Hepatocyte (in vitro differentiated cells): ENCODE data around the gene MGLL. TPM values are rescaled to one million over a fixed set of nuclear protein-coding genes. Genes with fewer than 3 reads are reported as not detected.

Source experiments
- DNase-seq: peaks from one replicate; pipeline ENCODE4 v3.0.0-alpha.2; 2016; ENCODE audit warnings: low spot score
- H2AFZ ChIP-seq: fragments of 200-600 bp; sonication (generic); 2 replicates; pipeline ENCODE4 v1.6.0; 2016; ENCODE audit warnings: antibody characterized with exemption, mild to moderate bottlenecking
- H3K27ac ChIP-seq: fragments of 200-600 bp; sonication (generic); 2 replicates; pipeline ENCODE4 v1.5.1; 2016; ENCODE audit warnings: mild to moderate bottlenecking
- H3K27me3 ChIP-seq: fragments of 200-600 bp; sonication (generic); 2 replicates; pipeline ENCODE4 v1.6.1; 2016
- H3K36me3 ChIP-seq: fragments of 200-600 bp; sonication (generic); replicated peaks from 2 replicates; pipeline ENCODE4 v1.5.1; 2016; ENCODE audit warnings: low read depth; ENCODE audit not compliant: insufficient read depth
- H3K4me1 ChIP-seq: fragments of 200-600 bp; sonication (generic); 2 replicates; pipeline ENCODE4 v1.5.1; 2016; ENCODE audit warnings: mild to moderate bottlenecking, moderate library complexity; ENCODE audit not compliant: insufficient read depth
- H3K4me2 ChIP-seq: fragments of 200-600 bp; sonication (generic); 2 replicates; pipeline ENCODE4 v1.6.0; 2016
- H3K4me3 ChIP-seq: fragments of 200-600 bp; sonication (generic); 2 replicates; pipeline ENCODE4 v1.5.1; 2016; ENCODE audit warnings: mild to moderate bottlenecking
- H3K79me2 ChIP-seq: fragments of 200-600 bp; sonication (generic); 2 replicates; pipeline ENCODE4 v1.6.0; 2017; ENCODE audit warnings: mild to moderate bottlenecking
- H3K9me2 ChIP-seq: fragments of 200-600 bp; sonication (generic); replicated peaks from 2 replicates; pipeline ENCODE4 v1.6.0; 2017; ENCODE audit warnings: mild to moderate bottlenecking; ENCODE audit not compliant: insufficient read depth
- H3K9me3 ChIP-seq: fragments of 200-600 bp; sonication (generic); 2 replicates; pipeline ENCODE4 v1.5.1; 2016; ENCODE audit warnings: low read depth, mild to moderate bottlenecking
- H4K20me1 ChIP-seq: fragments of 200-600 bp; sonication (generic); 2 replicates; pipeline ENCODE4 v1.6.0; 2016; ENCODE audit warnings: mild to moderate bottlenecking; ENCODE audit not compliant: insufficient read depth, poor library complexity, severe bottlenecking
- CTCF ChIP-seq: fragments of 200-600 bp; sonication (generic); IDR thresholded peaks from 2 replicates; pipeline ENCODE4 v1.5.1; 2016; ENCODE audit warnings: antibody characterized with exemption, mild to moderate bottlenecking; ENCODE audit not compliant: poor library complexity
- EZH2 ChIP-seq: fragments of 200-600 bp; sonication (generic); IDR thresholded peaks from 2 replicates; pipeline ENCODE4 v1.6.1; 2016; ENCODE audit warnings: antibody characterized with exemption, mild to moderate bottlenecking, borderline replicate concordance
- EZH2phosphoT487 ChIP-seq: fragments of 200-600 bp; sonication (generic); IDR thresholded peaks from one replicate; pipeline ENCODE4 v1.6.1; 2018; ENCODE audit warnings: antibody characterized with exemption, mild to moderate bottlenecking, low read depth, moderate library complexity; ENCODE audit not compliant: unreplicated experiment, severe bottlenecking
- WGBS: methylation state at CpG from one replicate; pipeline ENCODE4 v1.1.6; 2016; ENCODE audit warnings: low lambda C conversion rate; ENCODE audit errors: missing lambda C conversion rate; 5-methylcytosine and 5-hydroxymethylcytosine counted together
- polyA plus RNA-seq: library from polyadenylated mRNA; unstranded; fragments of >200 nt; fragmentation: Nextera tagmentation; extraction: Ambion mirVana; gene quantifications from 2 replicates; pipeline ENCODE4 v1.2.1, GENCODE V29; 2016
- total RNA-seq: library from RNA; depleted of rRNA; stranded (reverse); fragments of >200 nt; gene quantifications from 2 replicates; pipeline ENCODE4 v1.2.3, GENCODE V29; 2014

Gene MGLL
- total and polyA plus RNA-seq, 2 experiments from 2014 or later: 7.3 to 21.4 TPM

- Histone ChIP-seq H4K20me1 (no peaks in the 10 kb centered on the region), H3K4me2 (no peak overlapping the region), H3K79me2 (no peaks in the 10 kb centered on the region), H3K27me3 (no peaks in the 10 kb centered on the region), H3K36me3 (no peaks in the 10 kb centered on the region), H2AFZ (no peak overlapping the region), H3K27ac (no peak overlapping the region), H3K4me3 (no peak overlapping the region), H3K9me3 (no peaks in the 10 kb centered on the region), H3K4me1 (no peaks in the 10 kb centered on the region), H3K9me2 (no peaks in the 10 kb centered on the region)
- DNase-seq: no peak
- no peak for TF ChIP-seq CTCF
- TF ChIP-seq EZH2phosphoT487: no peak
- no peak for TF ChIP-seq EZH2
- 89% methylated on average over 10 of the region's 10 CpGs for WGBS
Observed at GRCh38 chr3:127646501-127647046, 175.7 kb downstream of the MGLL start.

- no peak overlapping the region for H3K4me2 ChIP-seq
- no peaks in the 10 kb centered on the region for H3K79me2 ChIP-seq
- no peaks in the 10 kb centered on the region for H3K4me1 ChIP-seq
- no peak overlapping the region for H3K27ac ChIP-seq
- H4K20me1 ChIP-seq: no peaks in the 10 kb centered on the region
- no peak for DNase-seq
- no peak for TF ChIP-seq CTCF
- no peak for TF ChIP-seq EZH2phosphoT487
- no peak for TF ChIP-seq EZH2
- H3K9me3 ChIP-seq: no peaks in the 10 kb centered on the region
- H3K36me3 ChIP-seq: no peaks in the 10 kb centered on the region
- H2AFZ ChIP-seq: no peak overlapping the region
- H3K27me3 ChIP-seq: no peaks in the 10 kb centered on the region
- WGBS: 94% methylated on average over 8 of the region's 8 CpGs
- no peaks in the 10 kb centered on the region for H3K9me2 ChIP-seq
- H3K4me3 ChIP-seq: no peak overlapping the region
Observed at GRCh38 chr3:127645371-127646015, 176.8 kb downstream of the MGLL start.

GRCh38 chr3:127644641-127645370 lies 177.5 kb downstream of the MGLL start:
- Histone ChIP-seq H3K4me2 (no peak overlapping the region), H3K79me2 (no peaks in the 10 kb centered on the region), H3K9me2 (no peaks in the 10 kb centered on the region), H2AFZ (no peak overlapping the region), H3K27ac (no peak overlapping the region), H3K4me3 (no peak overlapping the region), H3K36me3 (no peaks in the 10 kb centered on the region), H3K9me3 (no peaks in the 10 kb centered on the region), H3K4me1 (no peaks in the 10 kb centered on the region), H3K27me3 (no peaks in the 10 kb centered on the region), H4K20me1 (no peaks in the 10 kb centered on the region)
- no peak for TF ChIP-seq EZH2
- TF ChIP-seq CTCF: no peak
- no peak for TF ChIP-seq EZH2phosphoT487
- 93% methylated on average over 5 of the region's 5 CpGs for WGBS
- no peak for DNase-seq
